ENCODE results near the gene VTI1A. TPM values are rescaled to one million over a fixed set of nuclear protein-coding genes. Genes with fewer than 3 reads are reported as not detected.

The VTI1A gene
- total RNA-seq, 1 experiment from 2014 or later: 44.4 TPM

- CTCF ChIA-PET: no interaction called here
- POLR2A ChIA-PET: no interaction called here
- H3K4me1 Mint-ChIP-seq (ENCODE audit: insufficient read depth, unreplicated experiment): no peaks in the 10 kb centered on the region
- H3K36me3 Mint-ChIP-seq (ENCODE audit: insufficient read depth, unreplicated experiment): peaks cover 6% of the 10 kb centered on the region
- TF ChIP-seq, protein P1, sequence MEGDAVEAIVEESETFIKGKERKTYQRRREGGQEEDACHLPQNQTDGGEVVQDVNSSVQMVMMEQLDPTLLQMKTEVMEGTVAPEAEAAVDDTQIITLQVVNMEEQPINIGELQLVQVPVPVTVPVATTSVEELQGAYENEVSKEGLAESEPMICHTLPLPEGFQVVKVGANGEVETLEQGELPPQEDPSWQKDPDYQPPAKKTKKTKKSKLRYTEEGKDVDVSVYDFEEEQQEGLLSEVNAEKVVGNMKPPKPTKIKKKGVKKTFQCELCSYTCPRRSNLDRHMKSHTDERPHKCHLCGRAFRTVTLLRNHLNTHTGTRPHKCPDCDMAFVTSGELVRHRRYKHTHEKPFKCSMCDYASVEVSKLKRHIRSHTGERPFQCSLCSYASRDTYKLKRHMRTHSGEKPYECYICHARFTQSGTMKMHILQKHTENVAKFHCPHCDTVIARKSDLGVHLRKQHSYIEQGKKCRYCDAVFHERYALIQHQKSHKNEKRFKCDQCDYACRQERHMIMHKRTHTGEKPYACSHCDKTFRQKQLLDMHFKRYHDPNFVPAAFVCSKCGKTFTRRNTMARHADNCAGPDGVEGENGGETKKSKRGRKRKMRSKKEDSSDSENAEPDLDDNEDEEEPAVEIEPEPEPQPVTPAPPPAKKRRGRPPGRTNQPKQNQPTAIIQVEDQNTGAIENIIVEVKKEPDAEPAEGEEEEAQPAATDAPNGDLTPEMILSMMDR (IDR thresholded peaks at IDR 0.05; ENCODE audit: unreplicated experiment): no peak
- H3K4me3 Mint-ChIP-seq (ENCODE audit: unreplicated experiment): no peak overlapping the region
- peaks cover 7% of the 10 kb centered on the region for H3K9me3 Mint-ChIP-seq (ENCODE audit: unreplicated experiment)
- intact Hi-C loops (cut with micrococcal nuclease): no loop called here
- no TSS peak for BruUV-seq (replicated peaks)
- H3K27me3 Mint-ChIP-seq (ENCODE audit: insufficient read depth, unreplicated experiment): no peaks in the 10 kb centered on the region
- DNase-seq (ENCODE audit: unreplicated experiment): no peak
- no peak overlapping the region for H3K27ac Mint-ChIP-seq (ENCODE audit: low read depth, unreplicated experiment)
Measured at GRCh38 chr10:112805254-112805590, 358.2 kb downstream of the VTI1A start.

- intact Hi-C loops (cut with micrococcal nuclease): no loop called here
- H3K9me3 Mint-ChIP-seq (ENCODE audit: unreplicated experiment): peaks cover 7% of the 10 kb centered on the region
- POLR2A ChIA-PET: no interaction called here
- H3K27ac Mint-ChIP-seq (ENCODE audit: low read depth, unreplicated experiment): no peak overlapping the region
- H3K27me3 Mint-ChIP-seq (ENCODE audit: insufficient read depth, unreplicated experiment): no peaks in the 10 kb centered on the region
- no peak overlapping the region for H3K4me3 Mint-ChIP-seq (ENCODE audit: unreplicated experiment)
- TF ChIP-seq, protein P1 (IDR thresholded peaks at IDR 0.05; ENCODE audit: unreplicated experiment): no peak
- H3K4me1 Mint-ChIP-seq (ENCODE audit: insufficient read depth, unreplicated experiment): no peaks in the 10 kb centered on the region
- no TSS peak for BruUV-seq (replicated peaks)
- H3K36me3 Mint-ChIP-seq (ENCODE audit: insufficient read depth, unreplicated experiment): peaks cover 6% of the 10 kb centered on the region
- CTCF ChIA-PET: no interaction called here
- no peak for DNase-seq (ENCODE audit: unreplicated experiment)
Measured at GRCh38 chr10:112805701-112806100, 358.7 kb downstream of the VTI1A start.

GRCh38 chr10:112807013-112807412 is 360.0 kb downstream of the VTI1A start:
- Mint-ChIP-seq H3K36me3 (ENCODE audit: insufficient read depth, unreplicated experiment) (peaks cover 11% of the 10 kb centered on the region), H3K9me3 (ENCODE audit: unreplicated experiment) (peaks cover 7% of the 10 kb centered on the region), H3K4me3 (ENCODE audit: unreplicated experiment) (no peak overlapping the region), H3K27ac (ENCODE audit: low read depth, unreplicated experiment) (no peak overlapping the region), H3K4me1 (ENCODE audit: insufficient read depth, unreplicated experiment) (peaks cover 4% of the 10 kb centered on the region), H3K27me3 (ENCODE audit: insufficient read depth, unreplicated experiment) (no peaks in the 10 kb centered on the region)
- DNase-seq (ENCODE audit: unreplicated experiment): no peak
- intact Hi-C loops (cut with micrococcal nuclease): no loop called here
- CTCF ChIA-PET: interaction anchor here (0.6 to 1.7 kb wide), 3 partner anchors 13 to 793 kb away, joined by 3 to 5 read pairs (median 3); no protein-coding TSS in a partner anchor
- TF ChIP-seq, protein P1 (IDR thresholded peaks at IDR 0.05; ENCODE audit: unreplicated experiment): no peak
- POLR2A ChIA-PET: interaction anchor here (1.2 kb wide), 1 partner anchor 9 kb away, joined by 3 read pairs; no protein-coding TSS in a partner anchor
- BruUV-seq (replicated peaks): no TSS peak

GRCh38 chr10:112809736-112810135 is 362.7 kb downstream of the VTI1A start:
- TF ChIP-seq, protein P1 (IDR thresholded peaks at IDR 0.05; ENCODE audit: unreplicated experiment): no peak
- peaks cover 14% of the 10 kb centered on the region for H3K36me3 Mint-ChIP-seq (ENCODE audit: insufficient read depth, unreplicated experiment)
- no peak for DNase-seq (ENCODE audit: unreplicated experiment)
- H3K27me3 Mint-ChIP-seq (ENCODE audit: insufficient read depth, unreplicated experiment): no peaks in the 10 kb centered on the region
- peaks cover 21% of the 10 kb centered on the region for H3K4me1 Mint-ChIP-seq (ENCODE audit: insufficient read depth, unreplicated experiment)
- no TSS peak for BruUV-seq (replicated peaks)
- ChIA-PET CTCF (interaction anchor here (0.8 to 1.3 kb wide), 4 partner anchors 102 to 644 kb away, joined by 3 read pairs; no protein-coding TSS in a partner anchor), POLR2A (interaction anchor here (0.9 to 1.1 kb wide), 2 partner anchors 9 to 70 kb away, joined by 3 to 6 read pairs; no protein-coding TSS in a partner anchor)
- H3K27ac Mint-ChIP-seq (ENCODE audit: low read depth, unreplicated experiment): no peak overlapping the region
- intact Hi-C loops (cut with micrococcal nuclease): loop anchor here (5.0 kb wide), 1 partner anchor 143 kb away; the partner anchor contains the start of gene TCF7L2
- no peak overlapping the region for H3K4me3 Mint-ChIP-seq (ENCODE audit: unreplicated experiment)
- H3K9me3 Mint-ChIP-seq (ENCODE audit: unreplicated experiment): peaks cover 7% of the 10 kb centered on the region

Measured in MCF 10A (cell line).